GM04503 (cell line): Measurements from ENCODE around the gene LATS2.
A peak's percentile ranks its signal among the peaks of the same experiment; 100 is the strongest.

Experiments
- DNase-seq: peaks from one replicate; pipeline ENCODE4 v3.0.0-alpha.2; 2012; ENCODE audit warnings: low read depth

Gene LATS2

DNA sequence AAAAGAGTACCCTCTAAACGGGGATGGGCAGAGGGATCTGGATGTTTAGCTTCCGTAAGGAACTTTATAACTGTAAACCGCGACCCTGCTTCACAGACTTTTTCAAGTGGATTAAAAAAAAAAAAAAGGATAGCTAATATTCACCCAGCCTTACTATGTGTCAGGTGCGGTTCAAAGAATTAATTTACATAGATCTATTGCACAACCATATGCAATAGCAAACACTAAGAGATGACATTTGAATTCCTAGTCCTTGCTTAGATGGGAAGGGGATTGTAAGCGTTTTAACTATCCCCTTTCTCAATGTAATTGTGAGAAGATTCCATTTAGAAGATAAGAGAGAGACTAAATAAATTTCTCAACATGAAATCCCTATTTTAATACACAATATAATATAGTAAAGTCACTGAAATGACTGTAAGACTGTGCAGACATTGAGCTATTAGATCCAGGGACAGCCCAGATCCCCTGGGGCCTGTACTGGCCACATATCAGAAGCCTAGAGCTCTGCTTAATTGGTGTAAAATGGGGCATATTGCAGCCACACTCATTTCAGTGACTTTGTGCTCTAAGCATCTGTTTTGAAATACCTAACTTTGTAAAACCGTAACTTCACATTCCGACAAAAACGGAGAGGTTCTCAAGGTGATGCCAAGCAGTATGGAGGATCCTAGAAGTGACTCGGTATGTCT is 13.6 kb downstream of the LATS2 start:
- DNase-seq: no peak

DNA sequence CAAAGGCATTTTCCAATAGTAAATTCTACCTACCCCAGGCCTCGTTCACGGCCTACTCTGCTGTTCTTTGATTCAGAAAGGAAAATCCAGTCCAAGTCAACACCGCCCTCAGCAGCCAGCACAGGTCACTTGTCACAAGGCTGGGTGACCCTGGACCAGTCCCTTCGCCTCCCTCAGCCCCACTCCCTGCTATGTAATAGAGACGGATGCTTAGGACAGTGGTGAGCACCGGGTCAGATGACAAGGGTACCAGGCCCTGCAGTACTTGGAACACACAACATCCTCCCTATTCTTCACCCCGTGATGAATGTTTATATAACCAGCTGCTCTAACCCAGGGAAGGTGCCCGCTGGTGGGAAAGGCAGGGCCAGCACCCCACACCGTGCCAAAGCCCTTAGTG is 14.3 kb downstream of the LATS2 start:
- DNase-seq: no peak

DNA sequence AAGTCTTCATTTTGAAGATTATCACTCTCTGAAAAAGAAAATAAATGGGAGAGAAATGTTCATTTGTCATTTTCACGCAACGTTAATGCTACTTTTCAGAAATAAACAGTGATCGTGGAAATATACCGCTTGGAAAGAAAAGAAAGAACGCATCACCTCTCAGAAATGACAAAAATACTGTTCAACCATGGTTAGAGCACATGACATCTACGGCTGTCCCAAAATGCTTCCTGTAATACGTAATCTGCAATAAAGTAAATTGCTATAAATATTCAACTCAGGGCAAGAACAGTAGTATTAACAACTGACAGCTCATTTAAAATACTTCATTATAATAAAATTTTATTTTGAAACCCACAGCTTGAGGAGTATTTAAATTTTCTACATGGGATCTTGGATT is 15.2 kb downstream of the LATS2 start:
- DNase-seq: no peak

DNA sequence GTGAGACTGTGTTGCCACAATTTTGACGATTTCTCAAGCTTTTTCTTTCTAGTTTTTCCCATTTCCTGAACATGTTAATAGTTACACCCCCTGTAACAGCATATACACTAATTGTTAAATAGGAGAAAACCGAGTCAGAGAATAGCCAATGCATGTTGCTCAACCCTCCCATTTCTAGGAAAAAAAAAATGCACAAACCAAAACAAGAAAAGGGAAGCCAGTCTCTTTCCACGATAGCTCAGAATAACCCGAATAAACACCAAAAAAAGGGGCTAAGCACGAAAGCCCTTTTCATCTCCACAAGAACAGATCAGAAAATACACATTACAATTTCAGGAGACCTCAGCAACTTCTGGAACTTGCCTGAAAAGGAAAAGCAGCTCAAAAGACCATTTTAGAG is 16.3 kb downstream of the LATS2 start:
- DNase-seq: no peak

DNA sequence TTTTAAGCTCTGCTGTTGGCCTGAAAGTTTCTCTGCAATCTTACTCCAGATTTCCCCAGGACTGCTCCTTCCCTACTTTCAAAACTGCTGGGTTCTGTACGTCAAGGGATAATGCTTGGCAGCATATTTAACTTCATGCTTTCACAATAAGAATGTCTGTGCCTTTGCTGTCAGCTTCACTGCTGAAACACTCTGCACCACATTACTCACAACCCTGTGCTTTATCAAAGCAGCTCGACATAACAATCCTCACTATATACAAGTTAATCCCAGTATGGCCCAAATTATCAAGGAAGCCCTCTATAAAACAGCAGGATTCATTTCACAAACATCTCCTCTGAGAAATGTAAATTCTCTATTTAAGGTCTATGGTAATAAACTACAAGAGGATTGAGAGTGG is 17.5 kb downstream of the LATS2 start:
- DNase-seq: peak; percentile 78

DNA sequence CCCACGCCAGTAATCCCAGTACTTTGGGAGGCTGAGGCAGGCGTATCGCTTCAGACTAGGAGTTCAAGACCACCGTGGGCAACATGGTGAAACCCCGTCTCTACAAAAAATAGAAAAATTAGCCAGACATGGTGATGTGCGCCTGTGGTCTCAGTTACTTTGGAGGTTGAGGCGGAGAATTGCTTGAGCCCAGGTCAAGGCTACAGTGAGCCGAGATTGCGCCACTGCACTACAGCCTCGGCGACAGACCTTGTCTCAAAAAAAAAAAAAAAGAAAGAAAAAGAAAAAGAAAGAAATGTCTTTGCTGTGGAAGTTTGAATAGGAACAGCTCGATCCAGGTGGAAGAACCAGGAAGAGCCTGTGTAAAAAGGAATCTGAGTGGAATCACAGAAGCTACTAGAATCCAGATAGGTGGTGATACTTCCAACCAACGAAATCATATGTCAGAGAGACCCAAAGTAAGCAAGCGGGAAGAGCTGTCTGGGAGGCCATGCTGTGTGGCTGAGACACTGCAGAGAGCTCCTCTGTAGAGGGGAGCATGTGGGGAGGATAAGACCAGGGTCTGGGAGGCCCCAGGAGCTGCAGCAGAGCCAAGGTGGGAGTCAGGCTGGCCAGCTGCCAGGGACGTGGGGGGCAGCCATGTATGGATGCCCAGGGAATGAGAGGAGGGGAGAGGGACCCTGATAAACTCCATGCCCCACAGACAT is 21.1 kb downstream of the LATS2 start:
- no peak for DNase-seq

DNA sequence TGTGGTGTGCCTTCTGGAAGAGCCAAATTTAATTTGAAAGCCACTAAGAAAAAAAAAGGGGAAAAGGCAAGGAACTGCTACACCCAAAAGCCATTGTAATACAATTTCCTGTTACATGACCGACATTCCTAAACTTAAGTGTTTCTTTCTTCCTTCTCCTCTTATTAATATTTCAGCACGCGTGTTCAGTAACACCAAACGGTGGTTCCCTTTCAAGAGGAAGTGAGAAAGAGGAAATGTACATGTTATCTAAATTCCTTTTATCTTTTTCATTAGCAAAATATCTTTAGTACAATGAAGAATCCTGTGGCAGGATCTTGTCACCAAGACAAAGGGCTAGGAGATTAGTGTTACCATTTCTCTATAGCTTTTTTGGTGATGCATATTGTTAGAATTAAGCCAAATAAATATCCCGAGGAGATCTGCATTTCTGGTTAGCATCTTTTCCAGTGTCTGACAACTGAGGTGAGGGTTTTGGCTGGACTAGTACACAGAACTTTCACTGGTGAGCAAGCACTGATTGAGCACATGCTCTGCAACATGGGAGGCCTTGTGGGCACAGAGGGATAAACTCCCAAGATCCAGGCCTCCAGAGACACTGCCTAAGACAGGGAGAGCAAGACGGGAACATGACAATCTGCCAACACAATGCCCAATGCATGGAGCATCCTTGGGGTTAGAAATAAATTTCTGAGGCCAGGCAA is 22.1 kb downstream of the LATS2 start:
- no peak for DNase-seq

DNA sequence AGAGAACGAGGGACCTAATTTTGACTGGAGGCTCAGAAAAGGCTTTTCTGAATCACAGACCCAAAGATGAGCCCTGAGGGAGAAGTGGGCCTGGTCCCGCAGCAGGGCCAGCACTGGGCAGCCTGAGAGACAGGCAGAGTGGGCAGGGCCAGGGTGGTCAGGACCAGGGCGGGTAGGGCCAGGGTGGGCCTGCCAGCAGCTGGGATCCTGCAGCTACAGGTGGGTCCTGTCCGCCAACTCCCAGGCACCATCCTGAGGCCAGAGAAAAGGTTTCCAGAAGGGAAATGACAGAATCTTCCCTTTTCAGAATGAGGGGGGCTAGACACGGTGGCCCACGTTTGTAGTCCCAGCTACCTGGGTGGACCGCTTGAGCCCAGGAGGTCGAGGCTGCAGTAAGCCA is 23.7 kb downstream of the LATS2 start:
- no peak for DNase-seq

DNA sequence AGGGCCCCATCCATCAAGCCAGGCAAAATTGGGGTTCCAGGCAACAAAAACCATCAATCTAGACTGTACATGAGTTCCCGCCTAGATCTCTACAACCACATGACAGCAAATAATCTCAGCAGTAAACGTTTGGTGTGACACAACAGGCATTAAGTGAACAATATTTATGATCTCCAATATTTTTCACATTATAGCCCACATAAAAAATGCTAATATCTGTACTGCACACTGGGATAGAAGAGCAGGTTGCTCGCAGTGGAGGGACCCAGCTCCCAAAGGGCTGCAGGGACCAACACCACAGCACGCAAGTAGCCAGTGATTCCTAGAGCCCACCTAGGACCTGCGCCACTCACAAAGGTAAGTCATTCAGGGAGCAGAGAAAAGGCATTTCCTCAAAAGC is 25.9 kb downstream of the LATS2 start:
- DNase-seq: no peak

DNA sequence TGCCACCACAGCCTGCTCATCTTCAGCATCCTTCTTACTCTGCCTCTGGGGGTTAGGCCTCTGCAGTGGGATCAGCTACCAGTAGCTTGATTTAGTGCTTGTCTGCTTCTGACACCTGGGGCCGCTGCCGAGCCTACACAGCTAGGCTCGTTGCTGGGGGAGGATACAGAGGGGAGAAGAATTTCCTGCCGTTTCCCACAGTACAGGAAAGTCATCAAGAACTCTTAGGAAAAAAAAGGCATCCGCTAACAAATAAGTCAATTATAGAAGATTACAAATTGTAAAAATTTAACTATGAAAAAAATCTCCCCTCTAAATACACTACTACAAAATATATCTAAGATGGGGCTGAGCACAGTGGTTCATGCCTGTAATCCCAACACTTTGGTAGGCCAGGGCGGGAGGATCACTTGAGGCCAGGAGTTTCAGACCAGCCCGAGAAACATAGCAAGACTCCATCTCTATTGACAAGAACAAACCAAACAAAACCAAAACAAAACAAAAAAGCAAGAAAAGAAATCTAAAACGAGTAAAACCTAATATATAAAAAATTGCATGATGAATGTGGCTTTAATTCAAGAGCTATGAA is 26.7 kb downstream of the LATS2 start:
- DNase-seq: no peak

DNA sequence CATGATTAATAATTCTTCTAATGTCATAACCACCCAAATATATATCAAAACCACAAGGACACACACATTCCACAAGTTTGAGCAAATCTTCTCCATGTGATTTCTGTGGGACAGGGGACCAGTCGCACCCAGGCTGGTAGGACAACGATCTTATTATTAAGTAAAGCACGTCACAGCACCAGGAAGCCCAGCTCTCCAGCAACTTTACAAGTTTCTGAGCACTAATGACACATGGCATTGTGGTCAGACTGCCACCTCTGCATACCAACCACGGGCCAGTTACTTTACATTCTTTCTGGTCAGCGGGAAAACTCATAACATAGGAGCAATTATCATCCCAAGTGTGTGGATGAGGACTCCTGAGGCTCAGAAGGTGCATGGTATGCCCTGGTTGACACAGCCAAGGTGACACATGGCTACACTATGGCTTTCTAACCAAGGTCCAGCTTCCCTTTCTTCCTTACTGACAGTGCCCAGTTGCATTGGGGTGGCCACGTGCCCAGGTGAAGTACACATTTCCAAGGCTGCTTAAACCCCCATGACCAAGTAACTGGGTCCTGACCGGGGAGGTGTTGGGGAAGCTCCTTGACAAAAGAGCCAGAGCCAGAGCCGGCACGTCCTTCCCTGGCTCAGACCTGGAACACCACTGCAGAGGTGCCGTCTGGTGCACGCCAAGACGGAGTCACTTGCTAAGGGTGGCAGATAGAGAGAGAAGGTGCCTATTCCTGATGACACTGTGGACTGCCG is 27.4 kb downstream of the LATS2 start:
- peak; percentile 30 for DNase-seq

DNA sequence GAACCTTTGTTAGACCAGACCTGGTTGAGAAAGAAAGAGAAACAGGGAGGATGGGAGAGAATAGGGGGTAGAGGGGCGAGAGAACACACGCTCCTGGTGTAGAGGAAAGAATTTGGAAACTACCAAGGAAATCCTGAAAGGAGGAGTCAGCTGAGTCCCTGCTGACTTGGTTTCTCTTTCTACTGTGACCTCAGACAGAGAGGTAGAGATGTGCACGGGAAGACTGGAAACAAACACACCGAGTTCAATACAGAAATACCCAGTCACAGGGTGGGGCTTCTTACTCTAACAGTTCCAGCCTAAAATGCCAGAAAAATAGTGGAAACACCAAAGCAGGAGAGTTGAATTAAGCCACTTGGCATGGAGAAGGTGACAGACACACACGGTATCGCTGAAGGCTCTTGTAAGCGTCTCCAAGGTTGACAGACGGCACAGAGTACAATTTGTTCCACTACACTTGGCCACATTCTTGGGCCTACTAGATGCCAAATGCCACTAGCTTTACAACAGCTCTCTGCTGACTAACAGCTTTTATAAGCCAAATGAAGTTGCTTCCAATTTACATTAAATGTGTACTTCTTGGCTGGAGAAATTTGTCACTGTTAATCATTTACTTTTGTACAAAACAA is 28.1 kb downstream of the LATS2 start:
- peak; percentile 27 for DNase-seq

DNA sequence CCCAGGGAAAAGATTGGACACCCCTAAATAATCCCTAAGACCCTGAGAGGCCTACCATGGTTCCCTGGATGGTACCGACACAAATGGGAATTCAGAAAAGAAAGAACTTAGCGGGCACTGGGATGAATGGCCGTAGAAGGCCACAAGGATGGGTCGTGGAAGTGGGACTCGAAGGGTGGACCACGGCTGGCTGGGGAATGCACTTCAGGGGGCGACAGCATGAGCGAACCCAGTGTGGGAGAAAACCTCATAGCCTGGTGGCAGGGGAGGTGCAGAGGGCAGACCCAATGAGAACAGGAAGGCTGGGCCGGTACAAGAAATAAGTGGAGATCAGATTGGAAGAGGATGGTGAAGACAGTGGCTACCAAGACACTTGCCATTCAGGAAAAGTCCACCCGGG is 28.7 kb downstream of the LATS2 start:
- no peak for DNase-seq

DNA sequence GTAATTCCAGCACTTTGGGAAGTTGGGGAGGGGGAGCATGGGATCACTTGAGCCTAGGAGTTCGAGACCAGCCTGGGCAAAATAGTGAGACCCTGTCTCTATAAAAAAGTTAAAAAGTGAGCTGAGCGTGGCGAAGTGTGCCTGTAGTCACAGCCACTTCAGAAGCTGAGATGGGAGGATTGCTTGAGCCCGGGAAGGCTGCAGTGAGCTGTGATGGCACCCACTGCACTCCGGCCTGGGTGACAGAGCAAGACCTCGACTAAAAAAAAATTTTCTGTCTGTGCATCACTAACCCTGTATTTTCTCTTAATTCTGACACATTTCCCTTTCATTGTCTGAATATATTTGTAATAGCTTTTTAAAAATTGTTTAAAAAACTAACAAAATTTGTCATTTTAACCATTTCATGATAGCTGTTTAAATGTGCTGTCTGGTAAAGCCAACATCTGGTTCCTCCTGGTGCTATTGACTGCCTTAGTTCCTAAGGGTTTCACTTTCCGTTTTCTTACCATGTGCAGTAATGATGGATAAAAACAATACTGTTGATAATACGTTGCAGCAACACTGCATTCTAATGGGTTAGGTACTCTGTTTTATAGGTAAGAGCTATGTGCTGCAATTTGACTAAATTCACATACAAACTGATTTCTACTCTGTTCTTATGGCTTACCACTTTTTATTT is 29.7 kb downstream of the LATS2 start:
- DNase-seq: no peak

DNA sequence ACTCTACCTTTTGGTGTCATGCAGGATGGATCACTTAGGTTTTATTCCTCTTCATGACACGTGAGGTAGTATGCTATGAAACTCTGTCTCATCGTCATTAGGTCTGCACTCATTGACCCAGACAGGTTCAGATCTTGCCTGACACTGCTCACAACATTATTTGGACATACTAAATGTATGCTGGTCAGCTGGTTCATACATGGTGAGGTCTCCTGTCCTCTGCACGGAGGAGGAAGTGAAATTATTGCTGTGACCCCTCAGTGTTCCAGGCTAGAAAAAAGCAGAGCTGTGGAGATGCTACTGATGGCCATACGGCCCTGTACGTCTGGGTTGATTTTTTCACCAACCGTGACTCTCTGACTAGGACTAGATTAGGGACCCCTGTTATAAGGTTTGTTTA is 35.8 kb downstream of the LATS2 start:
- DNase-seq: no peak

DNA sequence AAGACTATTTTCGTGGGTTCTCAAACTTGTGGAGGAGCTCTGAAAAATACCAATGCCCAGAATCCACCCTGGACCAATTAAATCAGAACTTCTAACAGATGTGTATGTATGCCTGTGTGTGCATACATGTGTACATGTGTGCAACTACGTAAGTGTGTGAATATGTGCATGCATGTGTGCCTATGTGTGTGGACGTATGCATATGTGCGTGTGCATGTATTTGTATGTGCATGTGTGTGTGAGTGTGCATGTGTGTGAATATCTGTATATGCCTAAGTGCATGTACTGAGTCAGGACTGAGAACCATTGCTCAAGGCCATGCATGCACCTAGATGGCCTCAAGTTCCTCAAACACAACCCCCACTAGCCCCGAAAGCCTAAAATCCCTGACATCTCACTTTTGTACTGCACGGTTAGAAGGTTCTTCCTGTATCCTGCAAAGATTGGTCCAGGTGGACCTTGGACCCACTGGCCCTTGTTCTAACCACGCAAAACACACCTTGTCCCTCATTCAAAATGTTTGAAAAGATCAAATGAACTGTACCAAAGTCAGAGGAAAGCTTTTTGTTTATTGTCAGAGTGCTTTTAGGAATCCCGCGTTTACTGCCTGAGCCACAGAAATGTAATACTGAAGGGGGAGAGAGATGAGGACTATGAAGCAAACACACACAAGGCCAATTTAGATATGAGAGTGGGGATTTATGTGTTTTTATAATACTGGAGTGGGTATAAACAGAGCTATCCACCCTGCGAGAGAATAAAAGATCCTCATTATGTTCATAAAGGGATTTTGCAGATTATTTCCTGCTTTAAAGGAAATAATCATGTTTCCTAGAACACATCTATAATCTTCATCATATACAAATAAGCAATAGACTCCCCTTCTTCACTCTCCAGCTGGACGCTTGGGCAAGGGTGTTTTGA is 39.1 kb downstream of the LATS2 start:
- no peak for DNase-seq

DNA sequence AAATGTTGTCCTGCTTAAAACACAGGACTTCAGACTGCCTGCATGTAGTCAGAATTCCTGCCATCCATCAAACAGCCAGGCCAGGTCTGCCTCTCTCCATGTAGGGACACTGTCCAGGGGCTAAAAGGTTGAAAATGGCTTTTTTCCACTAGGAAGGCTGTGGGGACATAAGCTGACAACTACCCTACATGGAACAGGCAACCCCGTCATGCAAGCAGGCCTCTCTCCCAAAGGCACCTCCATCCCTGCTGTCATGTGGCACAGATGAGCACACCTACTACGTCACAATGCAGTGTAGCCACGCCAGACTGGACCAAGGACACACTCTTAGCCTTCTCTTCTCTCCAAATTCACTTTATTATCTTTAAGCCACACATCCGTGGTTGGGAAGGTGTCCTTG is 40.8 kb downstream of the LATS2 start:
- no peak for DNase-seq

DNA sequence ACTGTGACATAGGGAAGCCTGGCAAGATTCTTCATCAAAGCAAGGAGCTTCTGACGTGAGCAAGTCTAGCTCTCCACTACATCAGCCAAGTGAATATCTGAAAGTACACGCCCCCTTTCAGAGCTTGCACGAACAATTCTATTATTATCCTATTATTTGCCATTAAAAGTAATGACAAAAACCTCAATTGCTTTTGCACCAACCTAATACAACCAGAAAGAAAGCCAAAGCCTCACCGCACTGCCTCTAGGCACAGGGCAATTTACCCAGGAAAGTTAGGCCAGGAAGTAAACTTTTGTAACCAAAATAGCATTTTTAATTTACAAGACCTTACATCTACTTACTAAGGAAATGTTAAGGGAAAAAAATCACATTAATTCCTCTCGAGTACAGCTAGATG is 41.2 kb downstream of the LATS2 start:
- no peak for DNase-seq

DNA sequence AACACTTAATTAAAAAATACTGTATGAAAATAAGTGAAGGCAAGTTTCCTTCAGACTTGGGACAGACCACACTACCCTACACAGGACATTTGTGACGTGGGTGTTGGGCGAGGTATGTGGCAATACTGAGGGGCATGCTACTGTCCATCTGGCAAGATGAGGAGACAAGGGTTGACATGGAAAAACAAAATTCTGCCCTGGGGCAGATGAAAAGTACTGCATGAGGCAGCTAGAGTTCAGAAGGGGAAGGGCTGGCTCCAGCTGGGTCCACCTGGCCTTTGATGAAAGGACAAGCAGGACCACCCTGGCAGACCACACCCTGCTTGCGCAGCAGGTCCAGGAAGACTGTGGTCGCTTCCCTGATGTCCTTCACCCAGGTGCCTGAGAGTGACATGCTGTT is 43.2 kb downstream of the LATS2 start:
- no peak for DNase-seq

DNA sequence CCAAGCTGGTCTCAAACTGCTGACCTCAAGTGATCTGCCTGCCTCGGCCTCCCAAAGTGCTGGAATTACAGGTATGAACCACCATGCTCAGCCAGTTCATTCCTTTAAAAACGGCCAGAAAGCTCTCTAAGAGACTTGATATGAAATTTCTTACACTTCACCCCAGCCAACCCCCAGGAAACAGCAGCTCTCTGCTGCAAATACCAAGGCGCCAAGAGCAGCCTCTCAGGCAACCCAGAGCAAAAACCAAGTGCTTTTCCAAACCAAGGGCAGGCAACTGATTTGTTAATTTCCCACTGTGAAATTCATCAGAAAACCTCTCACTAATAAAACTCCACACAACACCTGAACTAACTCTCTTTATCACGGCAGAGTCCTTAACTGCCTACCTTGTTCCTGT is 44.9 kb downstream of the LATS2 start:
- DNase-seq: no peak
